Type B pancreatic cell (in vitro differentiated cells): Measurements from ENCODE around the gene RADIL. TPM values are rescaled to one million over a fixed set of nuclear protein-coding genes. Genes with fewer than 3 reads are reported as not detected.

Experiments used
- DNase-seq: peaks from one replicate; pipeline ENCODE4 v3.0.0; 2021; ENCODE audit warnings: mixed read lengths; ENCODE audit not compliant: unreplicated experiment; ENCODE audit errors: extremely low spot score
- H3K27ac Mint-ChIP-seq: 2 replicates; pipeline ENCODE4 v1.8.0; 2021; ENCODE audit warnings: mild to moderate bottlenecking, mixed read lengths
- H3K27me3 Mint-ChIP-seq: 2 replicates; pipeline ENCODE4 v1.8.0; 2021; ENCODE audit warnings: mixed read lengths
- H3K36me3 Mint-ChIP-seq: 2 replicates; pipeline ENCODE4 v1.8.0; 2021; ENCODE audit warnings: mixed read lengths
- H3K4me1 Mint-ChIP-seq: one replicate; pipeline ENCODE4 v1.8.0; 2021; ENCODE audit warnings: mixed read lengths; ENCODE audit not compliant: unreplicated experiment
- H3K4me3 Mint-ChIP-seq: 2 replicates; pipeline ENCODE4 v1.8.0; 2021; ENCODE audit warnings: mild to moderate bottlenecking, mixed read lengths
- H3K9me3 Mint-ChIP-seq: 2 replicates; pipeline ENCODE4 v1.8.0; 2021; ENCODE audit warnings: mixed read lengths
- CTCF ChIP-seq: fragments of 200-600 bp; sonication (generic); conservative IDR thresholded peaks from 2 replicates; pipeline ENCODE4 v1.5.0; 2021; ENCODE audit warnings: antibody characterized with exemption, mild to moderate bottlenecking
- total RNA-seq: library from RNA; stranded (reverse); gene quantifications from 2 replicates; pipeline ENCODE4 v1.2.1, GENCODE V29; 2021; ENCODE audit warnings: low replicate concordance

RADIL gene
- total RNA-seq, 1 donor from 2014 or later = 11.8 TPM

GRCh38 chr7:4791101-4791737, 92.3 kb downstream of the RADIL start:
- TF ChIP-seq CTCF = no peak
- Mint-ChIP-seq H3K27me3 (no peaks in the 10 kb centered on the region), H3K9me3 (no peaks in the 10 kb centered on the region), H3K4me1 (peaks cover 4% of the 10 kb centered on the region), H3K27ac (no peak overlapping the region), H3K4me3 (no peak overlapping the region), H3K36me3 (peaks cover 7% of the 10 kb centered on the region)
- DNase-seq = no peak

GRCh38 chr7:4790516-4790991, 93.0 kb downstream of the RADIL start:
- H3K9me3 Mint-ChIP-seq = no peaks in the 10 kb centered on the region
- no peak for DNase-seq
- no peak overlapping the region for H3K27ac Mint-ChIP-seq
- H3K36me3 Mint-ChIP-seq = peaks cover 7% of the 10 kb centered on the region
- no peak overlapping the region for H3K4me3 Mint-ChIP-seq
- H3K4me1 Mint-ChIP-seq = peaks cover 4% of the 10 kb centered on the region
- no peaks in the 10 kb centered on the region for H3K27me3 Mint-ChIP-seq
- no peak for TF ChIP-seq CTCF

GRCh38 chr7:4790078-4790465, 93.4 kb downstream of the RADIL start:
- DNase-seq = no peak
- H3K27me3 Mint-ChIP-seq = no peaks in the 10 kb centered on the region
- H3K27ac Mint-ChIP-seq = no peak overlapping the region
- H3K4me3 Mint-ChIP-seq = no peak overlapping the region
- H3K4me1 Mint-ChIP-seq = peaks cover 4% of the 10 kb centered on the region
- H3K36me3 Mint-ChIP-seq = peaks cover 7% of the 10 kb centered on the region
- H3K9me3 Mint-ChIP-seq = no peaks in the 10 kb centered on the region
- TF ChIP-seq CTCF = no peak

- no peaks in the 10 kb centered on the region for H3K9me3 Mint-ChIP-seq
- DNase-seq = no peak
- H3K4me1 Mint-ChIP-seq = peaks cover 4% of the 10 kb centered on the region
Observed at GRCh38 chr7:4789194-4790077, 94.1 kb downstream of the RADIL start.

GRCh38 chr7:4788627-4789189, 94.8 kb downstream of the RADIL start:
- no peak for TF ChIP-seq CTCF
- Mint-ChIP-seq H3K4me3 (no peak overlapping the region), H3K27me3 (no peaks in the 10 kb centered on the region), H3K9me3 (no peaks in the 10 kb centered on the region), H3K27ac (no peak overlapping the region), H3K4me1 (no peaks in the 10 kb centered on the region), H3K36me3 (no peaks in the 10 kb centered on the region)
- DNase-seq = no peak

More at GRCh38 chr7:4789194-4790077, 94.1 kb downstream of the RADIL start:
- Mint-ChIP-seq H3K36me3 (peaks cover 4% of the 10 kb centered on the region), H3K27me3 (no peaks in the 10 kb centered on the region), H3K4me3 (no peak overlapping the region), H3K27ac (no peak overlapping the region)
- TF ChIP-seq CTCF = no peak
